GM23338 (cell line): ENCODE measurements around the gene SLC7A10. TPM values are rescaled to one million over a fixed set of nuclear protein-coding genes. Genes with fewer than 3 reads are reported as not detected.

Source experiments
- ATAC-seq: fragments of 200-7000 bp; cut with Tn5 transposase; 3 replicates; pipeline ENCODE4 v1.9.1; 2020
- DNase-seq: peaks from one replicate; pipeline ENCODE4 v3.0.0-alpha.2; 2015; ENCODE audit warnings: low spot score
- H2AFZ ChIP-seq: fragments of 200-600 bp; sonication (generic); 2 replicates; pipeline ENCODE4 v1.8.0; 2016; ENCODE audit warnings: antibody characterized with exemption, mild to moderate bottlenecking, moderate library complexity
- H3F3A ChIP-seq: fragments of 200-600 bp; sonication (generic); replicated peaks from 2 replicates; pipeline ENCODE4 v1.8.0; 2017; ENCODE audit warnings: antibody characterized with exemption, mixed run types, low read depth
- H3K27ac ChIP-seq: fragments of 200-600 bp; sonication (generic); 2 replicates; pipeline ENCODE4 v1.6.1; 2016; ENCODE audit warnings: low read depth
- H3K27me3 ChIP-seq: fragments of 200-600 bp; sonication (generic); 2 replicates; pipeline ENCODE4 v1.8.0; 2016; ENCODE audit warnings: mild to moderate bottlenecking, mixed run types, moderate library complexity; ENCODE audit not compliant: insufficient read depth
- H3K36me3 ChIP-seq: fragments of 200-600 bp; sonication (generic); 2 replicates; pipeline ENCODE4 v1.8.0; 2016; ENCODE audit warnings: mild to moderate bottlenecking; ENCODE audit not compliant: insufficient read depth
- H3K4me1 ChIP-seq: fragments of 200-600 bp; sonication (generic); 2 replicates; pipeline ENCODE4 v1.8.0; 2016; ENCODE audit warnings: mild to moderate bottlenecking, moderate library complexity; ENCODE audit not compliant: insufficient read depth
- H3K4me2 ChIP-seq: fragments of 200-600 bp; sonication (generic); 2 replicates; pipeline ENCODE4 v1.7.1; 2017; ENCODE audit warnings: mixed run types
- H3K4me3 ChIP-seq: fragments of 200-600 bp; sonication (generic); 2 replicates; pipeline ENCODE4 v1.6.1; 2016; ENCODE audit warnings: mixed run types
- H3K79me2 ChIP-seq: fragments of 200-600 bp; sonication (generic); replicated peaks from 2 replicates; pipeline ENCODE4 v1.8.0; 2017; ENCODE audit warnings: mild to moderate bottlenecking; ENCODE audit not compliant: insufficient read depth
- H3K9me2 ChIP-seq: fragments of 200-600 bp; sonication (generic); 2 replicates; pipeline ENCODE4 v1.8.0; 2017; ENCODE audit not compliant: insufficient read depth
- H4K20me1 ChIP-seq: fragments of 200-600 bp; sonication (generic); replicated peaks from 2 replicates; pipeline ENCODE4 v1.8.0; 2017; ENCODE audit warnings: mild to moderate bottlenecking; ENCODE audit not compliant: insufficient read depth
- H3K27ac Mint-ChIP-seq: 2 replicates; pipeline ENCODE4 v1.8.0; 2020; ENCODE audit warnings: inconsistent platforms, mild to moderate bottlenecking, moderate library complexity, mixed read lengths
- H3K27me3 Mint-ChIP-seq: 3 replicates; pipeline ENCODE4 v1.8.0; 2022; ENCODE audit warnings: low read depth, mild to moderate bottlenecking, moderate library complexity, mixed read lengths, inconsistent platforms; ENCODE audit not compliant: insufficient read depth, poor library complexity
- H3K36me3 Mint-ChIP-seq: 3 replicates; pipeline ENCODE4 v1.8.0; 2021; ENCODE audit warnings: low read depth, mild to moderate bottlenecking, inconsistent platforms, moderate library complexity, mixed read lengths
- H3K4me1 Mint-ChIP-seq: 3 replicates; pipeline ENCODE4 v1.8.0; 2020; ENCODE audit warnings: mild to moderate bottlenecking, inconsistent platforms, mixed read lengths
- H3K4me3 Mint-ChIP-seq: 3 replicates; pipeline ENCODE4 v1.8.0; 2021; ENCODE audit warnings: moderate library complexity, mild to moderate bottlenecking, inconsistent platforms, mixed read lengths
- H3K9me3 Mint-ChIP-seq: 3 replicates; pipeline ENCODE4 v1.8.0; 2020; ENCODE audit warnings: moderate library complexity, mild to moderate bottlenecking, inconsistent platforms, mixed read lengths
- CREB1 ChIP-seq: fragments of 250-450 bp; sonication (Bioruptor Pico); IDR thresholded peaks from 2 replicates; pipeline ENCODE4 v1.5.0; 2020; ENCODE audit warnings: low read depth, mild to moderate bottlenecking, moderate library complexity
- polyA plus RNA-seq: library from polyadenylated mRNA; unstranded; fragments of >200 nt; fragmentation: Nextera tagmentation; extraction: Ambion mirVana; gene quantifications from 2 replicates; pipeline ENCODE4 v1.2.1, GENCODE V29; 2016
- total RNA-seq: library from RNA; depleted of rRNA; stranded (reverse); fragments of >200 nt; shearing (Covaris generic); gene quantifications from 2 replicates; pipeline ENCODE4 v1.2.3, GENCODE V29; 2014
- TF ChIP-seq, protein P1 (sequence below): fragments of 250-450 bp; sonication (Bioruptor Pico); IDR thresholded peaks from 2 replicates; pipeline ENCODE4 v1.5.0; 2020; ENCODE audit warnings: mild to moderate bottlenecking, moderate library complexity
- TF ChIP-seq, protein P2 (sequence below): IDR thresholded peaks from one replicate; pipeline ENCODE4 v1.6.1; 2018; ENCODE audit warnings: antibody characterized with exemption; ENCODE audit not compliant: unreplicated experiment

The SLC7A10 gene
- total and polyA plus RNA-seq, 2 experiments from 2014 or later, result 3.3 to 6.3 TPM

DNA sequence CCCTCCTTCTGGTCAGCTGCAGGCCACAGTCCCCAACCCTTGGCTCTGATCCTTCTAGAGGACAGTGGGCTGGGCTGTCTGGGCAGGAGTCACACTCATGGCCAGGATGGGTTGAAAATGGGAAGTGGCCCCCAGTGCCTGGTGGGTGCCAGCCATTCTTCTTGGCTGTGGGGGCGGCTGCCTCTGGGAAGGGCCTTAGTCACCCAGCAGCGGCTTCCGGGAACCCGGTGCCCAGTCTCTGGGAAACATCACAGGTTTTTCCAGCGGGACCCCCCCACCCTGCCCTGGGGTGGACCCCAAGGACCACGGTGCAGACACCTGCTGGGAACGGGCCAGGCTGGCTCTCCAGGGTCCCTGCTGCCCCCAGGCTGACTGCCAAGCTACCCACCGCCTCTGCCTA, 27.3 kb upstream of the SLC7A10 start:
- TF ChIP-seq, protein P1, sequence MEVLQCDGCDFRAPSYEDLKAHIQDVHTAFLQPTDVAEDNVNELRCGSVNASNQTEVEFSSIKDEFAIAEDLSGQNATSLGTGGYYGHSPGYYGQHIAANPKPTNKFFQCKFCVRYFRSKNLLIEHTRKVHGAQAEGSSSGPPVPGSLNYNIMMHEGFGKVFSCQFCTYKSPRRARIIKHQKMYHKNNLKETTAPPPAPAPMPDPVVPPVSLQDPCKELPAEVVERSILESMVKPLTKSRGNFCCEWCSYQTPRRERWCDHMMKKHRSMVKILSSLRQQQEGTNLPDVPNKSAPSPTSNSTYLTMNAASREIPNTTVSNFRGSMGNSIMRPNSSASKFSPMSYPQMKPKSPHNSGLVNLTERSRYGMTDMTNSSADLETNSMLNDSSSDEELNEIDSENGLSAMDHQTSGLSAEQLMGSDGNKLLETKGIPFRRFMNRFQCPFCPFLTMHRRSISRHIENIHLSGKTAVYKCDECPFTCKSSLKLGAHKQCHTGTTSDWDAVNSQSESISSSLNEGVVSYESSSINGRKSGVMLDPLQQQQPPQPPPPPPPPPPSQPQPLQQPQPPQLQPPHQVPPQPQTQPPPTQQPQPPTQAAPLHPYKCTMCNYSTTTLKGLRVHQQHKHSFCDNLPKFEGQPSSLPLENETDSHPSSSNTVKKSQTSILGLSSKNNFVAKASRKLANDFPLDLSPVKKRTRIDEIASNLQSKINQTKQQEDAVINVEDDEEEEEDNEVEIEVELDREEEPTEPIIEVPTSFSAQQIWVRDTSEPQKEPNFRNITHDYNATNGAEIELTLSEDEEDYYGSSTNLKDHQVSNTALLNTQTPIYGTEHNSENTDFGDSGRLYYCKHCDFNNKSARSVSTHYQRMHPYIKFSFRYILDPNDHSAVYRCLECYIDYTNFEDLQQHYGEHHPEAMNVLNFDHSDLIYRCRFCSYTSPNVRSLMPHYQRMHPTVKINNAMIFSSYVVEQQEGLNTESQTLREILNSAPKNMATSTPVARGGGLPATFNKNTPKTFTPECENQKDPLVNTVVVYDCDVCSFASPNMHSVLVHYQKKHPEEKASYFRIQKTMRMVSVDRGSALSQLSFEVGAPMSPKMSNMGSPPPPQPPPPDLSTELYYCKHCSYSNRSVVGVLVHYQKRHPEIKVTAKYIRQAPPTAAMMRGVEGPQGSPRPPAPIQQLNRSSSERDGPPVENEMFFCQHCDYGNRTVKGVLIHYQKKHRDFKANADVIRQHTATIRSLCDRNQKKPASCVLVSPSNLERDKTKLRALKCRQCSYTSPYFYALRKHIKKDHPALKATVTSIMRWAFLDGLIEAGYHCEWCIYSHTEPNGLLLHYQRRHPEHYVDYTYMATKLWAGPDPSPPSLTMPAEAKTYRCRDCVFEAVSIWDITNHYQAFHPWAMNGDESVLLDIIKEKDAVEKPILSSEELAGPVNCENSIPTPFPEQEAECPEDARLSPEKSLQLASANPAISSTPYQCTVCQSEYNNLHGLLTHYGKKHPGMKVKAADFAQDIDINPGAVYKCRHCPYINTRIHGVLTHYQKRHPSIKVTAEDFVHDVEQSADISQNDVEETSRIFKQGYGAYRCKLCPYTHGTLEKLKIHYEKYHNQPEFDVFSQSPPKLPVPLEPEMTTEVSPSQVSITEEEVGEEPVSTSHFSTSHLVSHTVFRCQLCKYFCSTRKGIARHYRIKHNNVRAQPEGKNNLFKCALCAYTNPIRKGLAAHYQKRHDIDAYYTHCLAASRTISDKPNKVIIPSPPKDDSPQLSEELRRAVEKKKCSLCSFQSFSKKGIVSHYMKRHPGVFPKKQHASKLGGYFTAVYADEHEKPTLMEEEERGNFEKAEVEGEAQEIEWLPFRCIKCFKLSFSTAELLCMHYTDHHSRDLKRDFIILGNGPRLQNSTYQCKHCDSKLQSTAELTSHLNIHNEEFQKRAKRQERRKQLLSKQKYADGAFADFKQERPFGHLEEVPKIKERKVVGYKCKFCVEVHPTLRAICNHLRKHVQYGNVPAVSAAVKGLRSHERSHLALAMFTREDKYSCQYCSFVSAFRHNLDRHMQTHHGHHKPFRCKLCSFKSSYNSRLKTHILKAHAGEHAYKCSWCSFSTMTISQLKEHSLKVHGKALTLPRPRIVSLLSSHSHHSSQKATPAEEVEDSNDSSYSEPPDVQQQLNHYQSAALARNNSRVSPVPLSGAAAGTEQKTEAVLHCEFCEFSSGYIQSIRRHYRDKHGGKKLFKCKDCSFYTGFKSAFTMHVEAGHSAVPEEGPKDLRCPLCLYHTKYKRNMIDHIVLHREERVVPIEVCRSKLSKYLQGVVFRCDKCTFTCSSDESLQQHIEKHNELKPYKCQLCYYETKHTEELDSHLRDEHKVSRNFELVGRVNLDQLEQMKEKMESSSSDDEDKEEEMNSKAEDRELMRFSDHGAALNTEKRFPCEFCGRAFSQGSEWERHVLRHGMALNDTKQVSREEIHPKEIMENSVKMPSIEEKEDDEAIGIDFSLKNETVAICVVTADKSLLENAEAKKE (CRISPR knock-in tag), result no peak
- TF ChIP-seq, protein P2, sequence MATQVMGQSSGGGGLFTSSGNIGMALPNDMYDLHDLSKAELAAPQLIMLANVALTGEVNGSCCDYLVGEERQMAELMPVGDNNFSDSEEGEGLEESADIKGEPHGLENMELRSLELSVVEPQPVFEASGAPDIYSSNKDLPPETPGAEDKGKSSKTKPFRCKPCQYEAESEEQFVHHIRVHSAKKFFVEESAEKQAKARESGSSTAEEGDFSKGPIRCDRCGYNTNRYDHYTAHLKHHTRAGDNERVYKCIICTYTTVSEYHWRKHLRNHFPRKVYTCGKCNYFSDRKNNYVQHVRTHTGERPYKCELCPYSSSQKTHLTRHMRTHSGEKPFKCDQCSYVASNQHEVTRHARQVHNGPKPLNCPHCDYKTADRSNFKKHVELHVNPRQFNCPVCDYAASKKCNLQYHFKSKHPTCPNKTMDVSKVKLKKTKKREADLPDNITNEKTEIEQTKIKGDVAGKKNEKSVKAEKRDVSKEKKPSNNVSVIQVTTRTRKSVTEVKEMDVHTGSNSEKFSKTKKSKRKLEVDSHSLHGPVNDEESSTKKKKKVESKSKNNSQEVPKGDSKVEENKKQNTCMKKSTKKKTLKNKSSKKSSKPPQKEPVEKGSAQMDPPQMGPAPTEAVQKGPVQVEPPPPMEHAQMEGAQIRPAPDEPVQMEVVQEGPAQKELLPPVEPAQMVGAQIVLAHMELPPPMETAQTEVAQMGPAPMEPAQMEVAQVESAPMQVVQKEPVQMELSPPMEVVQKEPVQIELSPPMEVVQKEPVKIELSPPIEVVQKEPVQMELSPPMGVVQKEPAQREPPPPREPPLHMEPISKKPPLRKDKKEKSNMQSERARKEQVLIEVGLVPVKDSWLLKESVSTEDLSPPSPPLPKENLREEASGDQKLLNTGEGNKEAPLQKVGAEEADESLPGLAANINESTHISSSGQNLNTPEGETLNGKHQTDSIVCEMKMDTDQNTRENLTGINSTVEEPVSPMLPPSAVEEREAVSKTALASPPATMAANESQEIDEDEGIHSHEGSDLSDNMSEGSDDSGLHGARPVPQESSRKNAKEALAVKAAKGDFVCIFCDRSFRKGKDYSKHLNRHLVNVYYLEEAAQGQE, result no peak
- TF ChIP-seq CREB1 (CRISPR knock-in tag), result no peak
- Histone ChIP-seq H4K20me1 (no peaks in the 10 kb centered on the region), H3K36me3 (no peaks in the 10 kb centered on the region; the same call in 1 of the 2 replicates), H2AFZ (no peak overlapping the region), H3F3A (no peaks in the 10 kb centered on the region), H3K4me3 (no peak overlapping the region), H3K27ac (no peak overlapping the region), H3K27me3 (no peaks in the 10 kb centered on the region), H3K4me1 (no peaks in the 10 kb centered on the region), H3K4me2 (no peak overlapping the region), H3K9me2 (no peaks in the 10 kb centered on the region), H3K79me2 (no peaks in the 10 kb centered on the region)
- no peak for DNase-seq
- Mint-ChIP-seq H3K27ac (no peak overlapping the region), H3K4me1 (peaks cover 2% of the 10 kb centered on the region; the same call in 1 of the 3 replicates), H3K9me3 (peaks cover 2% of the 10 kb centered on the region; the same call in 2 of the 3 replicates), H3K27me3 (peaks cover 7% of the 10 kb centered on the region), H3K4me3 (no peak overlapping the region), H3K36me3 (no peaks in the 10 kb centered on the region)
- no peak for ATAC-seq
